ENCODE measurements around the gene RNF32. TPM values are rescaled to one million over a fixed set of nuclear protein-coding genes. Genes with fewer than 3 reads are reported as not detected.

The RNF32 gene
- total RNA-seq, 1 experiment from 2014 or later: 0.61 TPM

GRCh38 chr7:156608173-156608478 is 32.4 kb upstream of the RNF32 start:
- POLR2A ChIA-PET: no interaction called here
- peaks cover 9% of the 10 kb centered on the region; the same call in 1 of the 2 replicates for H3K4me1 Mint-ChIP-seq

GRCh38 chr7:156609010-156609877 is 31.3 kb upstream of the RNF32 start:
- Mint-ChIP-seq H3K36me3 (no peaks in the 10 kb centered on the region), H3K27me3 (ENCODE audit: low read depth) (no peaks in the 10 kb centered on the region), H3K9me3 (no peaks in the 10 kb centered on the region), H3K27ac (no peak overlapping the region), H3K4me3 (no peak overlapping the region), H3K4me1 (peaks cover 7% of the 10 kb centered on the region; the same call in 1 of the 2 replicates)
- no peak for ATAC-seq
- ChIA-PET POLR2A (no interaction called here), CTCF (interaction anchor here (1.0 kb wide), 1 partner anchor 284 kb away, joined by 4 read pairs; no protein-coding TSS in a partner anchor)
- DNase-seq (ENCODE audit: low spot score): no peak
- TF ChIP-seq GABPB1 (CRISPR knock-in tag; IDR thresholded peaks at IDR 0.05) (peak; percentile 45), NR3C1 (CRISPR knock-in tag; conservative IDR thresholded peaks at IDR 0.05; ENCODE audit: low read depth) (no peak)

More at GRCh38 chr7:156608173-156608478, 32.4 kb upstream of the RNF32 start:
- no peak overlapping the region for H3K27ac Mint-ChIP-seq
- no peak overlapping the region for H3K4me3 Mint-ChIP-seq
- CTCF ChIA-PET: no interaction called here
- TF ChIP-seq JAZF1 (CRISPR knock-in tag; IDR thresholded peaks at IDR 0.05): no peak
- no peak for TF ChIP-seq HMGA2 (CRISPR knock-in tag; IDR thresholded peaks at IDR 0.05)
- no peaks in the 10 kb centered on the region for H3K9me3 Mint-ChIP-seq
- DNase-seq (ENCODE audit: low spot score): no peak
- no peak; the same call in 1 of the 2 replicates for ATAC-seq
- H3K27me3 Mint-ChIP-seq (ENCODE audit: low read depth): no peaks in the 10 kb centered on the region
- no peaks in the 10 kb centered on the region for H3K36me3 Mint-ChIP-seq

GRCh38 chr7:156610130-156610529 is 30.4 kb upstream of the RNF32 start:
- DNase-seq (ENCODE audit: low spot score) (no peak), ATAC-seq (no peak; the same call in 1 of the 2 replicates)
- ChIA-PET POLR2A (no interaction called here), CTCF (interaction anchor here (1.3 kb wide), 1 partner anchor 50 kb away, joined by 3 read pairs; no protein-coding TSS in a partner anchor)
- H3K36me3 Mint-ChIP-seq: no peaks in the 10 kb centered on the region
- H3K27ac Mint-ChIP-seq: no peak overlapping the region
- H3K4me3 Mint-ChIP-seq: no peak overlapping the region
- H3K9me3 Mint-ChIP-seq: no peaks in the 10 kb centered on the region
- H3K27me3 Mint-ChIP-seq (ENCODE audit: low read depth): no peaks in the 10 kb centered on the region
- peaks cover 7% of the 10 kb centered on the region; the same call in 1 of the 2 replicates for H3K4me1 Mint-ChIP-seq
- no peak for TF ChIP-seq ZNF416 (CRISPR knock-in tag; IDR thresholded peaks at IDR 0.05)
- TF ChIP-seq ZNF317 (CRISPR knock-in tag; IDR thresholded peaks at IDR 0.05; ENCODE audit: borderline replicate concordance, low read depth): no peak
- TF ChIP-seq MLX (CRISPR knock-in tag; IDR thresholded peaks at IDR 0.05): no peak
- TF ChIP-seq ZNF138 (CRISPR knock-in tag; conservative IDR thresholded peaks at IDR 0.05): no peak

GRCh38 chr7:156610601-156611000 is 30.0 kb upstream of the RNF32 start:
- DNase-seq (ENCODE audit: low spot score) (no peak), ATAC-seq (no peak)
- Mint-ChIP-seq H3K4me1 (peaks cover 11% of the 10 kb centered on the region), H3K36me3 (no peaks in the 10 kb centered on the region), H3K27ac (no peak overlapping the region), H3K27me3 (ENCODE audit: low read depth) (peaks cover 3% of the 10 kb centered on the region), H3K4me3 (no peak overlapping the region), H3K9me3 (no peaks in the 10 kb centered on the region)
- POLR2A ChIA-PET: no interaction called here
- CTCF ChIA-PET: interaction anchor here (1.3 kb wide), 1 partner anchor 50 kb away, joined by 3 read pairs; no protein-coding TSS in a partner anchor
- no peak for TF ChIP-seq EMX1 (CRISPR knock-in tag; IDR thresholded peaks at IDR 0.05)
- TF ChIP-seq MXD4 (CRISPR knock-in tag; IDR thresholded peaks at IDR 0.05; ENCODE audit: borderline replicate concordance): no peak
- no peak for TF ChIP-seq ZNF232 (CRISPR knock-in tag; IDR thresholded peaks at IDR 0.05)
- TF ChIP-seq ELF4 (CRISPR knock-in tag; IDR thresholded peaks at IDR 0.05; ENCODE audit: low read depth): no peak
- TF ChIP-seq ZNF396 (CRISPR knock-in tag; IDR thresholded peaks at IDR 0.05; ENCODE audit: borderline replicate concordance): no peak
- TF ChIP-seq PREB (CRISPR knock-in tag; IDR thresholded peaks at IDR 0.05; ENCODE audit: borderline replicate concordance): no peak
- TF ChIP-seq GABPB1 (CRISPR knock-in tag; IDR thresholded peaks at IDR 0.05): no peak
- no peak for TF ChIP-seq GRHL2 (CRISPR knock-in tag; IDR thresholded peaks at IDR 0.05; ENCODE audit: insufficient replicate concordance, severe bottlenecking)
- no peak for TF ChIP-seq MYBL2 (CRISPR knock-in tag; IDR thresholded peaks at IDR 0.05)
- no peak for TF ChIP-seq CREB1 (CRISPR knock-in tag; IDR thresholded peaks at IDR 0.05)
- no peak for TF ChIP-seq TEAD1 (CRISPR knock-in tag; IDR thresholded peaks at IDR 0.05)
- no peak for TF ChIP-seq FOXJ3 (CRISPR knock-in tag; IDR thresholded peaks at IDR 0.05; ENCODE audit: borderline replicate concordance)
- TF ChIP-seq NFE2L1 (CRISPR knock-in tag; IDR thresholded peaks at IDR 0.05): no peak
- TF ChIP-seq CREM (CRISPR knock-in tag; IDR thresholded peaks at IDR 0.05): no peak
- TF ChIP-seq ZMAT4 (CRISPR knock-in tag; IDR thresholded peaks at IDR 0.05): no peak
- TF ChIP-seq PRDM15 (CRISPR knock-in tag; IDR thresholded peaks at IDR 0.05): no peak
- TF ChIP-seq JAZF1 (CRISPR knock-in tag; IDR thresholded peaks at IDR 0.05): no peak
- no peak for TF ChIP-seq IRF2 (CRISPR knock-in tag; IDR thresholded peaks at IDR 0.05; ENCODE audit: borderline replicate concordance, low read depth)

Data from WTC11 (cell line).